Right lung (tissue), 10 donors: ENCODE measurements around the gene USP21. TPM values are rescaled to one million over a fixed set of nuclear protein-coding genes. Genes with fewer than 3 reads are reported as not detected.
"Not testable (repeated sequence)": the region's sequence is repeated elsewhere in the genome, so short reads cannot be mapped to it uniquely, and the experiment has no call there.

ENCODE experiments used
- DNase-seq, 2 donors: peaks; one replicate each; pipeline ENCODE4 v3.0.0-alpha.2; 2013
- long read RNA-seq, 8 donors: transcript quantifications; one replicate each; lab custom pipeline, GENCODE V29; 2026
- polyA plus RNA-seq, 5 donors: library from polyadenylated mRNA; unstranded; fragments of 120-200 nt; gene quantifications; one replicate each; pipeline versions ENCODE4 v1.2.1 to v1.2.3, GENCODE V29; 2013; ENCODE audit warnings: inconsistent platforms in 1 of 5, low replicate concordance in 1 of 5; ENCODE audit not compliant: insufficient read length in 5 of 5, insufficient read depth in 1 of 5

Gene USP21, protein sequence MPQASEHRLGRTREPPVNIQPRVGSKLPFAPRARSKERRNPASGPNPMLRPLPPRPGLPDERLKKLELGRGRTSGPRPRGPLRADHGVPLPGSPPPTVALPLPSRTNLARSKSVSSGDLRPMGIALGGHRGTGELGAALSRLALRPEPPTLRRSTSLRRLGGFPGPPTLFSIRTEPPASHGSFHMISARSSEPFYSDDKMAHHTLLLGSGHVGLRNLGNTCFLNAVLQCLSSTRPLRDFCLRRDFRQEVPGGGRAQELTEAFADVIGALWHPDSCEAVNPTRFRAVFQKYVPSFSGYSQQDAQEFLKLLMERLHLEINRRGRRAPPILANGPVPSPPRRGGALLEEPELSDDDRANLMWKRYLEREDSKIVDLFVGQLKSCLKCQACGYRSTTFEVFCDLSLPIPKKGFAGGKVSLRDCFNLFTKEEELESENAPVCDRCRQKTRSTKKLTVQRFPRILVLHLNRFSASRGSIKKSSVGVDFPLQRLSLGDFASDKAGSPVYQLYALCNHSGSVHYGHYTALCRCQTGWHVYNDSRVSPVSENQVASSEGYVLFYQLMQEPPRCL
- polyA plus RNA-seq, result 10 to 100 TPM; 42.7 to 56.3 (median 49.4) TPM
- long read RNA-seq, donor 1, transcript USP21-203 (14 exons, 2,342 nt), result major isoform, 5 of 9 reads
- long read RNA-seq, donor 1, partial matches to known transcripts, result 0 of 9 reads
- long read RNA-seq, donor 1, other reads (novel, unspliced or antisense), result 0 of 9 reads
- long read RNA-seq, donor 2, partial matches to known transcripts, result 0 of 5 reads
- long read RNA-seq, donor 2, other reads (novel, unspliced or antisense), result 0 of 5 reads
- long read RNA-seq, donor 3, transcript USP21-201 (13 exons, 2,195 nt), result major isoform, 7 of 10 reads
- long read RNA-seq, donor 3, partial matches to known transcripts, result 0 of 10 reads
- long read RNA-seq, donor 3, other reads (novel, unspliced or antisense), result 0 of 10 reads
- long read RNA-seq, donor 4, partial matches to known transcripts, result 0 of 3 reads
- long read RNA-seq, donor 4, other reads (novel, unspliced or antisense), result 0 of 3 reads
- long read RNA-seq, donor 5, transcript USP21-201 (13 exons, 2,195 nt), result major isoform, 5 of 9 reads
- long read RNA-seq, donor 5, partial matches to known transcripts, result 0 of 9 reads
- long read RNA-seq, donor 5, other reads (novel, unspliced or antisense), result 0 of 9 reads
- long read RNA-seq, donor 6, transcript USP21-201 (13 exons, 2,195 nt), result major isoform, 5 of 9 reads
- long read RNA-seq, donor 6, partial matches to known transcripts, result 0 of 9 reads
- long read RNA-seq, donor 6, other reads (novel, unspliced or antisense), result 0 of 9 reads
- long read RNA-seq, donor 7, partial matches to known transcripts, result 9 of 12 reads
- long read RNA-seq, donor 7, other reads (novel, unspliced or antisense), result 0 of 12 reads
- long read RNA-seq, donor 8, partial matches to known transcripts, result 0 of 1 reads
- long read RNA-seq, donor 8, other reads (novel, unspliced or antisense), result 0 of 1 reads

GRCh38 chr1:161159087-161159912, at the start of gene USP21:
USP21 (plus strand) TSS chr1:161159500; CDS start chr1:161160641, 1,141 bp downstream.
- peak; percentile 90 to 92 for DNase-seq

DNA sequence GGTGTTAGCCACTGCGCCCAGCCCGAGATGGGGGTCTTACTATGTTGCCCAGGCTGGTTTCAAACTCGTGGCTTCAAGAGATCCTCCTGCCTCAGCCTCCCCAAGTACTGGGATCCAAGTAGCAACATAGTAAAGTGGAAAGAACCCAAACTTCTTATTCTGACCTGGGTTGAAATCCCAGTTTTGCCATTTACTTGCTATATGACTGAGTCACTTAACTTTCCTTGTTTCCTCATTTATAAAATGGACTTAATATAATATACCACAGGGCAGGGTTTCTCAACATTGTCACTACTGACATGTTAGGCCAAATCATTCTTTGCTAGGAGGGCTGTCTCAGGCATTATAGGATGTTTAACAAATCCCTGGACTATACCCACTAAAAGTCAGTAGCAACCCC, 48.2 kb upstream of the USP21 start:
- no peak for DNase-seq

DNA sequence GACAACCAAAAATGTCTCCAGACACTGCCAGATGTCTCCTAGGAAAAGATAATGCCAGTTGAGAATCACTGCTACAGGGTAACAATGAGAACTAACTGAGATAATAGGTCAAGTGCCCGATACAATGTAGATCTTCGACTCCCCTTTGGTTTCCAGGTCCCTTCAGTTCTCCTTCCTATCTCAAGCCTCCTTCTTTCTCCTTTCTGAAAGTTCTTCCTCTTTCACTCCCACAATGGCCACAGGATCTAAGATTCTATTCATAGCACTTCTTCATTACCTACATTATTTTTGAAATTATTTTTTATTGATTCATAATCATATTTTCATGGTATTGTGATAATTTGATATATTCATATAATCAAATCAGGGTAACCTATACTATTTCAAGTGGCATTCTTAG, 47.8 kb upstream of the USP21 start:
- no peak for DNase-seq

- no peak for DNase-seq
Measured at GRCh38 chr1:161113915-161114314, 45.4 kb upstream of the USP21 start.

DNA sequence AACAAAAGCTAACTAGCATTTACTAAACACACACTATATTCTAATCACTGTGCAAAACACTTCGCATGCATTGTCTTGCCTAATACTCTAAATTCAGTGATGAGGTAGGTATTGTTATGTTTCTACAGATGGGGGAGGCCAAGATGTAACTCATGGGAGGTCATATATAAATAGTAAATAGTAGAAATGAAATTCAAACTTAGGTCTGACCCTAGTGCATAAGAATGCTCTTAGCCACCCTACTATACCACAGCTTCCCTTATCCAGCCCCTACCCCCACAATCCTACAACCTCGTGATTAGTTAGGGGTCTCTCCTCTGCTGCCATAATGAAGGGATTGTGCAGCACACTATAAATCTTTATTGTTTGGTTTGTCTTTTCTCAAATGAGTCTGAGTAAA, 44.7 kb upstream of the USP21 start:
- DNase-seq, result no peak

DNA sequence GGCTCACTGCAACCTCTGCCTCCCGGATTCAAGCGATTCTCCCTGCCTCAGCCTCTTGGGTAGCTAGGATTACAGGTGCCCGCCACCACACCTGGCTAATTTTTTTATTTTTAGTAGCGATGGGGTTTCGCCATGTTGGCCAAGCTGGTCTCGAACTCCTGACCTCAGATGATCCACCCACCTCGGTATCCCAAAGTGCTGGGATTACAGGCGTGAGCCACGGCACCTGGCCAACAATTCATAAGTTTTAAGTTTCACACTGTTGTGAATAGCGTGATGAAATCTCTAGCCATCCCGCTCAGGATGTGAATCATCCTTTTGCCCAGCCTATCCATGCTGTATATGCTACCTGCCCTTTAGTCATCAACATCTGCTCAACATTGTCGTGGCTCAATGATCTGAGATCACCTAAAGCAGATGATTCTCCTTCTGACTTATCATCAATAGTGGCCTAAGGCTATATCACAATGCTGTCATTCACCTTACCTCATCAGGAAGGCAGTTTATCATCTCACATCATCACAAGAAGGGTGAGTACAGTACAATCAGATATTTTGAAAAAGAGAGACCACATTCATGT, 44.1 kb upstream of the USP21 start:
- no peak for DNase-seq

DNA sequence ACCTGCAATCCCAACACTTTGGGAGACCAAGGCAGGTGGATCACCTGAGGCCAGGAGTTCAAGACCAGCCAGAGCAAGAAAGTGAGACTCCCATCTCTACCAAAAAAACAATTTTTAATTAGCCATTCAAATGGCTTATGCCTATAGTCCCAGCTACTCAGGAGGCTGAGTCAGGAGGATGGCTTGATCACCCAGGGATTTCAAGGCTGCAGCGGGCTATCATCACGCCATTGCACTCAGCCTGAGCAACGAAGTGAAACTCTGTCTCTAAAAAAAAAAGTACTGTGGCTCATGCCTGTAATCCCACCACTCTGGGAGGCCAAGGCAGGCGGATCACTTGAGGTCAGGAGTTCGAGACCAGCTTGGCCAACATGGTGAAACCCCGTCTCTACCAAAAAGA, 43.3 kb upstream of the USP21 start:
- DNase-seq, result not testable (repeated sequence)

GRCh38 chr1:161117759-161118581, 41.3 kb upstream of the USP21 start, which contains the start of the genes NIT1 and PFDN2:
NIT1 (plus strand) TSS chr1:161118105; CDS start chr1:161118177, 72 bp downstream.
PFDN2 (minus strand) TSS chr1:161118037; CDS start chr1:161118026, 11 bp downstream.
- peak; percentile 87 to 89 for DNase-seq

- no peak for DNase-seq
Measured at GRCh38 chr1:161119092-161119903, 40.0 kb upstream of the USP21 start.

GRCh38 chr1:161121042-161121650, 38.2 kb upstream of the USP21 start:
- no peak for DNase-seq

GRCh38 chr1:161121834-161122233, 37.5 kb upstream of the USP21 start:
- DNase-seq, result no peak

- DNase-seq, result no peak
Measured at GRCh38 chr1:161122967-161123366, 36.3 kb upstream of the USP21 start.

- DNase-seq, result no peak
Measured at GRCh38 chr1:161127649-161128048, 31.7 kb upstream of the USP21 start.

- DNase-seq, result no peak
Measured at GRCh38 chr1:161128591-161129420, 30.5 kb upstream of the USP21 start.

DNA sequence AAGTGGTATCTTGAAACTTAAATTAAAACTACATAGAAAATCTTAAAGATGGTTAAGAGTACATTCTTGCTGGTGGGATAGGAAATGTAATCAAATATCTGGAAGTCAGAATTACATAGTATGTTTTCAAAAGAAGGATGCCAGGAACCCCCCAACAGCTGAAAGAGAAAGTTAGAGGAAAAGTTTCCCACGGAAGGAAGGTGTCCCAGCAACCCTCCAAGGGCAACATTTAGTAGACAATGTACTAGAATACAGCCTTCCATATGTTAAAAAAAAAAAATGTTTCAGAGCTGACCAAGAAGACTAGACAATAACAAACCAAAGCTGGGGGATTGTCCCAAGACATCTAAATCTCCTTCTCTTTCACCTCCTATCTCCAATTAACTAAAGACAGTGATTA, 29.0 kb upstream of the USP21 start:
- no peak for DNase-seq
